ENCODE measurements around the gene PHRF1.

PHRF1 gene

GRCh38 chr11:575996-576768 is at the start of gene PHRF1:
Gene PHRF1, plus strand, starts transcription at chr11:576470. Its CDS starts 5,043 bp downstream, at chr11:581513.
- peaks cover 5% of the 10 kb centered on the region for H3K4me1 ChIP-seq (ENCODE audit: insufficient read depth, low read length)
- peaks cover 4% of the 10 kb centered on the region; the same call in 1 of the 2 replicates for H3K36me3 ChIP-seq (ENCODE audit: insufficient read depth, low read depth, low read length)
- peak within 1 kb of the TSS; percentile 89 for H3K4me3 ChIP-seq (ENCODE audit: low read length)
- peak within 1 kb of the TSS; percentile 100 for H3K9ac ChIP-seq (ENCODE audit: low read depth, low read length)
- peak within 1 kb of the TSS; percentile 92 for H3K27ac ChIP-seq (ENCODE audit: low read length)
- H3K27me3 ChIP-seq (ENCODE audit: insufficient read depth, low read length), result peaks cover 25% of the 10 kb centered on the region
- H3K9me3 ChIP-seq (ENCODE audit: insufficient read depth, low read depth, low read length), result no peaks in the 10 kb centered on the region

- Histone ChIP-seq H3K9me3 (ENCODE audit: insufficient read depth, low read depth, low read length) (no peaks in the 10 kb centered on the region), H3K36me3 (ENCODE audit: insufficient read depth, low read depth, low read length) (peaks cover 18% of the 10 kb centered on the region; the same call in 1 of the 2 replicates), H3K9ac (ENCODE audit: low read depth, low read length) (no peak overlapping the region), H3K4me3 (ENCODE audit: low read length) (no peak overlapping the region), H3K27ac (ENCODE audit: low read length) (no peak overlapping the region), H3K27me3 (ENCODE audit: insufficient read depth, low read length) (no peaks in the 10 kb centered on the region), H3K4me1 (ENCODE audit: insufficient read depth, low read length) (no peaks in the 10 kb centered on the region)
These were observed 48.0 kb upstream of the PHRF1 start for GRCh38 chr11:528166-528814.

GRCh38 chr11:528815-529727 is 47.2 kb upstream of the PHRF1 start:
- Histone ChIP-seq H3K36me3 (ENCODE audit: insufficient read depth, low read depth, low read length) (peaks cover 18% of the 10 kb centered on the region; the same call in 1 of the 2 replicates), H3K9ac (ENCODE audit: low read depth, low read length) (no peak overlapping the region), H3K27me3 (ENCODE audit: insufficient read depth, low read length) (no peaks in the 10 kb centered on the region), H3K9me3 (ENCODE audit: insufficient read depth, low read depth, low read length) (no peaks in the 10 kb centered on the region), H3K4me1 (ENCODE audit: insufficient read depth, low read length) (no peaks in the 10 kb centered on the region), H3K4me3 (ENCODE audit: low read length) (no peak overlapping the region), H3K27ac (ENCODE audit: low read length) (no peak overlapping the region)

- no peaks in the 10 kb centered on the region for H3K27me3 ChIP-seq (ENCODE audit: insufficient read depth, low read length)
- no peak overlapping the region for H3K4me3 ChIP-seq (ENCODE audit: low read length)
- H3K36me3 ChIP-seq (ENCODE audit: insufficient read depth, low read depth, low read length), result peaks cover 18% of the 10 kb centered on the region; the same call in 1 of the 2 replicates
- H3K9ac ChIP-seq (ENCODE audit: low read depth, low read length), result no peak overlapping the region
- H3K9me3 ChIP-seq (ENCODE audit: insufficient read depth, low read depth, low read length), result no peaks in the 10 kb centered on the region
- no peak overlapping the region for H3K27ac ChIP-seq (ENCODE audit: low read length)
- no peaks in the 10 kb centered on the region for H3K4me1 ChIP-seq (ENCODE audit: insufficient read depth, low read length)
These were observed 46.4 kb upstream of the PHRF1 start for GRCh38 chr11:529728-530411.

GRCh38 chr11:530960-531831 is 45.1 kb upstream of the PHRF1 start:
- no peak overlapping the region for H3K9ac ChIP-seq (ENCODE audit: low read depth, low read length)
- no peak overlapping the region for H3K27ac ChIP-seq (ENCODE audit: low read length)
- no peaks in the 10 kb centered on the region for H3K4me1 ChIP-seq (ENCODE audit: insufficient read depth, low read length)
- H3K27me3 ChIP-seq (ENCODE audit: insufficient read depth, low read length), result peaks cover 3% of the 10 kb centered on the region; the same call in 1 of the 2 replicates
- H3K36me3 ChIP-seq (ENCODE audit: insufficient read depth, low read depth, low read length), result peaks cover 18% of the 10 kb centered on the region; the same call in 1 of the 2 replicates
- H3K4me3 ChIP-seq (ENCODE audit: low read length), result no peak overlapping the region
- H3K9me3 ChIP-seq (ENCODE audit: insufficient read depth, low read depth, low read length), result no peaks in the 10 kb centered on the region

- Histone ChIP-seq H3K9me3 (ENCODE audit: insufficient read depth, low read depth, low read length) (no peaks in the 10 kb centered on the region), H3K4me1 (ENCODE audit: insufficient read depth, low read length) (no peaks in the 10 kb centered on the region), H3K27me3 (ENCODE audit: insufficient read depth, low read length) (peaks cover 11% of the 10 kb centered on the region), H3K36me3 (ENCODE audit: insufficient read depth, low read depth, low read length) (peaks cover 18% of the 10 kb centered on the region; the same call in 1 of the 2 replicates), H3K9ac (ENCODE audit: low read depth, low read length) (no peak overlapping the region), H3K4me3 (ENCODE audit: low read length) (no peak overlapping the region), H3K27ac (ENCODE audit: low read length) (no peak overlapping the region)
These were observed 44.2 kb upstream of the PHRF1 start for GRCh38 chr11:531919-532526.

- Histone ChIP-seq H3K27me3 (ENCODE audit: insufficient read depth, low read length) (peaks cover 16% of the 10 kb centered on the region), H3K4me1 (ENCODE audit: insufficient read depth, low read length) (peaks cover 1% of the 10 kb centered on the region; the same call in 1 of the 2 replicates), H3K36me3 (ENCODE audit: insufficient read depth, low read depth, low read length) (peaks cover 18% of the 10 kb centered on the region; the same call in 1 of the 2 replicates), H3K27ac (ENCODE audit: low read length) (no peak overlapping the region), H3K4me3 (ENCODE audit: low read length) (no peak overlapping the region), H3K9me3 (ENCODE audit: insufficient read depth, low read depth, low read length) (no peaks in the 10 kb centered on the region), H3K9ac (ENCODE audit: low read depth, low read length) (no peak overlapping the region)
These were observed 43.7 kb upstream of the PHRF1 start for GRCh38 chr11:532527-532985.

GRCh38 chr11:532986-533585 is 43.2 kb upstream of the PHRF1 start:
- H3K9me3 ChIP-seq (ENCODE audit: insufficient read depth, low read depth, low read length), result no peaks in the 10 kb centered on the region
- no peak overlapping the region for H3K4me3 ChIP-seq (ENCODE audit: low read length)
- H3K36me3 ChIP-seq (ENCODE audit: insufficient read depth, low read depth, low read length), result peaks cover 18% of the 10 kb centered on the region; the same call in 1 of the 2 replicates
- H3K27me3 ChIP-seq (ENCODE audit: insufficient read depth, low read length), result peaks cover 22% of the 10 kb centered on the region
- H3K27ac ChIP-seq (ENCODE audit: low read length), result no peak overlapping the region
- H3K9ac ChIP-seq (ENCODE audit: low read depth, low read length), result no peak overlapping the region
- peaks cover 5% of the 10 kb centered on the region; the same call in 1 of the 2 replicates for H3K4me1 ChIP-seq (ENCODE audit: insufficient read depth, low read length)

- peak overlapping the region; percentile 71; the same call in 1 of the 2 replicates for H3K4me3 ChIP-seq (ENCODE audit: low read length)
- H3K9me3 ChIP-seq (ENCODE audit: insufficient read depth, low read depth, low read length), result no peaks in the 10 kb centered on the region
- peaks cover 29% of the 10 kb centered on the region for H3K27me3 ChIP-seq (ENCODE audit: insufficient read depth, low read length)
- no peak overlapping the region for H3K9ac ChIP-seq (ENCODE audit: low read depth, low read length)
- H3K27ac ChIP-seq (ENCODE audit: low read length), result no peak overlapping the region
- H3K36me3 ChIP-seq (ENCODE audit: insufficient read depth, low read depth, low read length), result peaks cover 18% of the 10 kb centered on the region; the same call in 1 of the 2 replicates
- peaks cover 5% of the 10 kb centered on the region; the same call in 1 of the 2 replicates for H3K4me1 ChIP-seq (ENCODE audit: insufficient read depth, low read length)
These were observed 42.5 kb upstream of the PHRF1 start for GRCh38 chr11:533586-534395.

All from iPS-20b (cell line).